ENCODE data around the gene ZNF75A.

DNA sequence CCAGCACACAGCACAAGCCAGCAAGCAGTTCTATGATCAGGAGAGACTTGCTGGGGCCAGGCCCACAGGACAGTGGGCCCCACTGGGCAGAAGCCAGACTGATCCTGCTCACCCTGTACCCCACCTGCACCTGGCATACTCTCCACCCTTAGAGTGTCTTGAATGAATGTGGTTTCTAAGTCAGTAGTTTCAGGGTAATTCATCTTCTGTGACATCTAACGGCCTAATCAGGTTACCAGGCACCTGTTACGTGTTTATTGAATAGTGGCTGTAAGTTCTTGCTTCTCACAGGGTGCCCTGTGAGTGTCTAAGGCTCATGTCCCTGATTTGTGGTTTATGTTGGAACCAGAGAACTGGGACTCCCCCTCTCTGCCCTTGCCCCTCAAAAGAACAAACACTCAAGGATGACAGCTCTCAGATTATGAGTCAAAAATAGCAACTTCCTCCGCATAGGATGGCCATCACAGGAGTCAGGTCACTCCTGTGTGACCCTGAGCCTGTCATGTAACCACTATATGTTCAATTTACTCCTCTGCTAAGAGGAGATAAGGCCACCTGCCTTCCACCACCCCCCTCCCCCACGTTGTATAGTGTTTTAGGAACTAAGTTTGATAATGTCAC lies 43.4 kb downstream of the ZNF75A start:
- TF ChIP-seq SUZ12 (IDR thresholded peaks at IDR 0.05; ENCODE audit: extremely low read depth, insufficient read depth, insufficient read length) (no peak), ZNF274 (IDR thresholded peaks at IDR 0.05; ENCODE audit: low read depth, low read length) (no peak), YY1 (IDR thresholded peaks at IDR 0.05; ENCODE audit: insufficient read depth, insufficient read length) (no peak)

Data from NT2/D1 (cell line).